OCI-LY7 (cell line): ENCODE results near the gene LINC01488. TPM values are rescaled to one million over a fixed set of nuclear protein-coding genes. Genes with fewer than 3 reads are reported as not detected.

Source experiments
- BruUV-seq: library from RNA; stranded (reverse); fragments of 400-500 nt; replicated peaks from 2 replicates; lab custom pipeline; 2021; lab: Mats Ljungman, UMichigan
- CTCF ChIA-PET: fragments of 300-600 bp; sonication (Branson Sonifier 250); formaldehyde crosslinking; loops from one replicate; lab custom pipeline; 2022; ENCODE audit warnings: antibody characterized with exemption; ENCODE audit not compliant: unreplicated experiment; lab: Charles Lee
- POLR2A ChIA-PET: fragments of 300-600 bp; sonication (Branson Sonifier 250); formaldehyde crosslinking; loops from one replicate; lab custom pipeline; 2022; ENCODE audit warnings: antibody characterized with exemption; lab: Charles Lee
- DNase-seq: peaks from one replicate; pipeline ENCODE4 v3.0.0-alpha.2; 2015; ENCODE audit warnings: low spot score
- H2AFZ ChIP-seq: fragments of 200-600 bp; sonication (generic), shearing (Covaris generic); 2 replicates; pipeline ENCODE4 v1.6.1; 2014; ENCODE audit warnings: mild to moderate bottlenecking, antibody characterized with exemption, low read length, moderate library complexity
- H3K27ac ChIP-seq: fragments of 200-600 bp; sonication (generic); 2 replicates; pipeline ENCODE4 v1.5.1; 2014; ENCODE audit warnings: mixed run types, low read depth, mild to moderate bottlenecking, moderate library complexity, low read length, inconsistent platforms; ENCODE audit not compliant: poor library complexity, severe bottlenecking
- H3K36me3 ChIP-seq: fragments of 200-600 bp; sonication (generic); 2 replicates; pipeline ENCODE4 v1.6.1; 2014; ENCODE audit warnings: mild to moderate bottlenecking, antibody characterized with exemption, low read length, moderate library complexity, mixed read lengths; ENCODE audit not compliant: insufficient read depth
- H3K4me1 ChIP-seq: fragments of 200-600 bp; sonication (generic); 2 replicates; pipeline ENCODE4 v1.5.1; 2014; ENCODE audit warnings: mild to moderate bottlenecking, low read length; ENCODE audit not compliant: insufficient read depth, poor library complexity, severe bottlenecking
- H3K4me2 ChIP-seq: fragments of 200-600 bp; sonication (generic); 2 replicates; pipeline ENCODE4 v1.6.1; 2014; ENCODE audit warnings: mild to moderate bottlenecking, low read length
- H3K4me3 ChIP-seq: fragments of 200-600 bp; sonication (generic); 2 replicates; pipeline ENCODE4 v1.5.1; 2014; ENCODE audit warnings: mild to moderate bottlenecking, low read depth, low read length; ENCODE audit not compliant: poor library complexity, severe bottlenecking
- H3K79me2 ChIP-seq: fragments of 200-600 bp; sonication (generic); 2 replicates; pipeline ENCODE4 v1.6.1; 2016; ENCODE audit warnings: low read depth, mild to moderate bottlenecking, low read length, moderate library complexity, mixed read lengths; ENCODE audit not compliant: insufficient read depth
- H3K9me2 ChIP-seq: fragments of 200-600 bp; sonication (generic); 2 replicates; pipeline ENCODE4 v1.6.1; 2016; ENCODE audit warnings: mild to moderate bottlenecking, low read length, mixed read lengths; ENCODE audit not compliant: insufficient read depth
- H3K9me3 ChIP-seq: fragments of 200-600 bp; sonication (generic); 2 replicates; pipeline ENCODE4 v1.6.1; 2014; ENCODE audit warnings: mild to moderate bottlenecking, mixed run types, low read length, mixed read lengths
- H4K20me1 ChIP-seq: fragments of 200-600 bp; sonication (generic); 2 replicates; pipeline ENCODE4 v1.6.1; 2014; ENCODE audit warnings: mild to moderate bottlenecking, antibody characterized with exemption, low read length, moderate library complexity, mixed read lengths; ENCODE audit not compliant: insufficient read depth
- CTCF ChIP-seq: fragments of 200-600 bp; sonication (generic); conservative IDR thresholded peaks from 2 replicates; pipeline ENCODE4 v1.5.1; 2014; ENCODE audit warnings: mild to moderate bottlenecking, antibody characterized with exemption, low read length, moderate library complexity, mixed read lengths
- EZH2phosphoT487 ChIP-seq: fragments of 200-600 bp; sonication (generic); IDR thresholded peaks from 2 replicates; pipeline ENCODE4 v1.6.1; 2018; ENCODE audit warnings: low read depth, borderline replicate concordance, mild to moderate bottlenecking, mixed run types, antibody characterized with exemption, low read length, moderate library complexity, mixed read lengths
- intact Hi-C: fragments of 100-400 bp; cut with micrococcal nuclease; formaldehyde crosslinking; loops from one replicate; pipeline ENCODE4 v1.10.0; 2022; ENCODE audit not compliant: unreplicated experiment
- total RNA-seq, 2 experiments: library from RNA; depleted of rRNA in 1 of 2; stranded (reverse); fragments of >200 nt in 1 of 2; shearing (Covaris generic) in 1 of 2; gene quantifications; 2 replicates each; pipeline ENCODE4 v1.2.3, GENCODE V29; 2014 to 2022

The LINC01488 gene
- total RNA-seq, 2 experiments from 2014 or later: not detected

DNA sequence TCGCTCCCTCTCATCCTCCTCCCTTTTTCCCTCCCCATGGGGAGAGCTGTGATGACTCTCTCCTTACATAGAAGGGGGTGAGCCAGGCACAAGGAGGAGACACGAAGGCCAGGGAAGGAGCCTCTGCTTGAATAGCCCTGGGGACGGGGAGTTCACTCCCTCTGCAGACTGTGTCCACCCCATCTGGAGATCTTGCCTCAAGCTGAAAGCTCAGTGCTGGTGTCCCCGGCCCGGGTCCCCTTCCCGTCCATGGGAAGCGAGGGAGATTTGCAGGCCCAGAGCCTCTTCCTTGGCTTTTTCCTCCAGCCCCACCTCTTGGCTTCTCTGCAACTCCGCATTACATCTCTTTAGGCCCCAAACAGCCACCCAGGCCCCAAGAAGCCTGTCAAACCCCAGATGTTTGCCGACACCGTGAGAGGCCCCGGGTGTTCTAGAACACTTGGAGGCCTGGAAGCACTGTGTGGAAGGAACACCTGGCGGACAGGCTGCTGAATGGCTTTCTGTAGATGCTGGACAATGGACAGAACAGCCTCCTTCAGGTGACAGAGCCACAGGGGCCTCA, 32.3 kb downstream of the LINC01488 start:
- no TSS peak for BruUV-seq
- intact Hi-C loops: no loop called here
- Histone ChIP-seq H3K9me2 (no peaks in the 10 kb centered on the region), H3K9me3 (no peaks in the 10 kb centered on the region), H2AFZ (no peak overlapping the region), H3K4me2 (no peak overlapping the region), H3K79me2 (no peaks in the 10 kb centered on the region), H3K36me3 (no peaks in the 10 kb centered on the region), H3K4me3 (no peak overlapping the region), H3K4me1 (no peaks in the 10 kb centered on the region), H4K20me1 (no peaks in the 10 kb centered on the region), H3K27ac (no peak overlapping the region)
- ChIA-PET CTCF (no interaction called here), POLR2A (interaction anchor here (0.6 kb wide), 1 partner anchor 261 kb away, joined by 3 read pairs; no protein-coding TSS in a partner anchor)
- no peak for DNase-seq
- TF ChIP-seq EZH2phosphoT487: no peak
- TF ChIP-seq CTCF: no peak

DNA sequence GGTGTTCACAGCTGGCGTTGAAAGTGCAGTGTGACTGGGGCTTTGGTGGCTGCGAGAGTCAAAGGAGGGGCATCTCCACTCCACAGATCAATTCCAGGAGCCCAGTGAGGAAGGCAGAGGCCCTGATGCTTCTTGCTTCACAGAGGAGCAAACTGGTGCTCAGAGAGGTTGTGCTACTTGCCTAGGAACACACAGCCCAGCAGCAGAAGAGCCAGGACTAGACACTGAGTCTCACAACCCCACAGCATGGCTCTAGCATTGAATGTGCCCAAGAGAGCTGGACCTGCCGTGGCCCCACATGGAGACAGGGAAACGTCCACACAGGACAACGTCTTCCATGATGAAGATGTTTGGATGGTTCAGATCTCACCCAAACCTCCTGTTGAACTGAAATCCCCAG, 33.3 kb downstream of the LINC01488 start:
- TF ChIP-seq EZH2phosphoT487 (no peak), CTCF (no peak)
- no peaks in the 10 kb centered on the region for H4K20me1 ChIP-seq
- no peak overlapping the region for H3K27ac ChIP-seq
- ChIA-PET POLR2A (no interaction called here), CTCF (no interaction called here)
- no peaks in the 10 kb centered on the region for H3K36me3 ChIP-seq
- intact Hi-C loops: no loop called here
- no peak overlapping the region for H2AFZ ChIP-seq
- no peaks in the 10 kb centered on the region for H3K79me2 ChIP-seq
- DNase-seq: no peak
- H3K4me2 ChIP-seq: no peak overlapping the region
- H3K9me2 ChIP-seq: no peaks in the 10 kb centered on the region
- H3K4me3 ChIP-seq: no peak overlapping the region
- no peaks in the 10 kb centered on the region for H3K4me1 ChIP-seq
- BruUV-seq: no TSS peak
- no peaks in the 10 kb centered on the region for H3K9me3 ChIP-seq

GRCh38 chr11:69515271-69516245, 34.1 kb downstream of the LINC01488 start:
- H3K4me2 ChIP-seq: no peak overlapping the region
- POLR2A ChIA-PET: no interaction called here
- TF ChIP-seq CTCF (no peak), EZH2phosphoT487 (no peak)
- no peak for DNase-seq
- no peak overlapping the region for H3K4me3 ChIP-seq
- H3K27ac ChIP-seq: no peak overlapping the region
- no peaks in the 10 kb centered on the region for H4K20me1 ChIP-seq
- no peaks in the 10 kb centered on the region for H3K36me3 ChIP-seq
- H3K9me3 ChIP-seq: no peaks in the 10 kb centered on the region
- no TSS peak for BruUV-seq
- H2AFZ ChIP-seq: no peak overlapping the region
- no peaks in the 10 kb centered on the region for H3K9me2 ChIP-seq
- CTCF ChIA-PET: no interaction called here
- intact Hi-C loops: no loop called here
- H3K4me1 ChIP-seq: no peaks in the 10 kb centered on the region
- no peaks in the 10 kb centered on the region for H3K79me2 ChIP-seq
